Daoy (cell line): ENCODE data around the gene CAPS. TPM values are rescaled to one million over a fixed set of nuclear protein-coding genes. Genes with fewer than 3 reads are reported as not detected.
A peak's percentile ranks its signal among the peaks of the same experiment; 100 is the strongest.
"Not testable (repeated sequence)": the region's sequence is repeated elsewhere in the genome, so short reads cannot be mapped to it uniquely, and the experiment has no call there.

ENCODE experiments used
- DNase-seq: peaks from one replicate; pipeline ENCODE4 v3.0.0-alpha.2; 2015; ENCODE audit warnings: low read depth
- total RNA-seq: library from RNA; depleted of rRNA; stranded (reverse); fragments of >200 nt; shearing (Covaris generic); gene quantifications from 2 replicates; pipeline ENCODE4 v1.2.3, GENCODE V29; 2014; rRNA removed

CAPS gene
- total RNA-seq, result 1.6 and 1.8 TPM in 2 replicates

DNA sequence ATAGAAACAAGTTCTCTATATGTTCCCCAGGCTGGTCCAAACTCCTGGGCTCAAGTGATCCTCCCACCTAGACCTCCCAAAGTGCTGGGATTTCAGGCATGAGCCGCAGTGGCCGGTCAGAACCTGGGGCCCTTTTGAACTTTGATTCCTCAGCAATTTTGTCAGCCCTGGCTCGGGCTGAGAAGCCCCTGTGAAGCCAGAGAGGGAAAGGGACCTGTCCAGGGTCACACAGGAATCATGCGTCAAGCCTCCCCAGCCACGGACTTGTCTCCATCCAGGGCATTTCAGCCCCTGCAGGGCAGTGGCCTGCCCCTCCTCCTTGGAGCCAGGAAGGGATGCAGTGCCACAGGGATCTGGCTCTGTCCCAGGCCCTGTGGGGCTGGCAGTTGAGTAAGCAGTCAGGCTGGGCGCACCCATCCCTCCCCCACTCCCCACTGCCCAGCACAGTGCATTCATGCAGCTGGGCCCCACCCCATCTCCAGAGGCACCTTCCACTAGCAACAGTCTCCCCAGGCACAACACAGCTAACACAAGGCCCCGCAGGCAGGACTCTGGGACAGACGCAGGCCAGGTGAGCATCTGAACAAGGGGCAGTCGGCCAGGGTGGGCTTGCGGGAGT is at the start of gene CAPS:
Gene CAPS (plus strand): TSS at position 516 of the 619 bp plus-strand sequence. CDS start 153 bp downstream, outside the sequence.
- DNase-seq, result peak; percentile 92

DNA sequence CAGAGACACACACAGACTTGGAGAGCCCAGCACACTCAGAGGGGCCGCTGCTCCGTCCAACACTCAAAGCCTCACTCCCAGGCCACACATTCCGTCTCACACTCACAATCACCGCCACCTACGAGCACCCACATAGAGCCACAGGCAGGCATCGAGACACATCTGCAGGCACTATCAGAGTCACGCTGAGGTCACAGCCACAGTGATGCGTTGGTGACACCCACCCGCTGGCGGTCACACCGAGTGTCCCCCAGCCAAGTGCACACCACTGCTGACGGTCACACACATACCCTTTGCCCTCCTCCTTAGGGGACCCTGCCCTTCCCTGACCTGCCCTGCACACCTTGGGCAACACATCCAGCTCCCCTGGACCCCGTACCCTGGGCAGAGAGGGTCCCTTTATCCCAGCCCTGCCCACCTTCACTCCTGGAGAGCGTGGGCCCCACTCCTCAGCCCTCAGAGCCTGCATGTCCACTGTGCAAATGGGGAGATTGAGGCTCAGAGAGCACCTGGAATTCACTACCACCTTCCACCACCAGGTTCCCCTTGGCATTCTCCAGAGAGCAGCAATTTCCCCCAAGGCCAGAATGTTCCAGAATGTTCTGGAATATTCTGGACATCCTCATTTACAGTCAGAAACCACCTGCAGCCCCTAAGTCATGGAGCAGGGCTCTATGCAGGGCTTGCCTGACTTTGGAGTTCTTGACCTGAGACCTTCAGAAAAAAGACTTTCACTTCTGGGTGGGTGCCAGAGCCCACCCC is 49.1 kb upstream of the CAPS start:
- no peak for DNase-seq

DNA sequence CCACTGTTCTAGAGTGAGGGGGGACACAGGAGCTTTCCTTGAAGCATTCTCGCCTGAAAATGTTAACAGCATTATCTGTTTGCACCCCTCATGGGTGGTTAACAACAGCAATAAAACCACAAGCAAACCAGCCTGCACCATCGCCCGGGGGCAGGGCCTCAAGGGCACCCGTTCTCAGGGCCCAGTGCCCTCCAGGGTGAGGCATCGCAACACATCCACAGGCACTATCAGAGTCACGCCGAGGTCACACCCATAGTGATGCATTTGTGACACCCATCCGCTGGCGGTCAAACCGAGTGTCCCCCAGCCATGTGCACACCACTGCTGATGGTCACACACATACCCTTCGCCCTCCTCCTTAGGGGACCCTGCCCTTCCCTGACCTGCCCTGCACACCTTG is 48.3 kb upstream of the CAPS start:
- no peak for DNase-seq

DNA sequence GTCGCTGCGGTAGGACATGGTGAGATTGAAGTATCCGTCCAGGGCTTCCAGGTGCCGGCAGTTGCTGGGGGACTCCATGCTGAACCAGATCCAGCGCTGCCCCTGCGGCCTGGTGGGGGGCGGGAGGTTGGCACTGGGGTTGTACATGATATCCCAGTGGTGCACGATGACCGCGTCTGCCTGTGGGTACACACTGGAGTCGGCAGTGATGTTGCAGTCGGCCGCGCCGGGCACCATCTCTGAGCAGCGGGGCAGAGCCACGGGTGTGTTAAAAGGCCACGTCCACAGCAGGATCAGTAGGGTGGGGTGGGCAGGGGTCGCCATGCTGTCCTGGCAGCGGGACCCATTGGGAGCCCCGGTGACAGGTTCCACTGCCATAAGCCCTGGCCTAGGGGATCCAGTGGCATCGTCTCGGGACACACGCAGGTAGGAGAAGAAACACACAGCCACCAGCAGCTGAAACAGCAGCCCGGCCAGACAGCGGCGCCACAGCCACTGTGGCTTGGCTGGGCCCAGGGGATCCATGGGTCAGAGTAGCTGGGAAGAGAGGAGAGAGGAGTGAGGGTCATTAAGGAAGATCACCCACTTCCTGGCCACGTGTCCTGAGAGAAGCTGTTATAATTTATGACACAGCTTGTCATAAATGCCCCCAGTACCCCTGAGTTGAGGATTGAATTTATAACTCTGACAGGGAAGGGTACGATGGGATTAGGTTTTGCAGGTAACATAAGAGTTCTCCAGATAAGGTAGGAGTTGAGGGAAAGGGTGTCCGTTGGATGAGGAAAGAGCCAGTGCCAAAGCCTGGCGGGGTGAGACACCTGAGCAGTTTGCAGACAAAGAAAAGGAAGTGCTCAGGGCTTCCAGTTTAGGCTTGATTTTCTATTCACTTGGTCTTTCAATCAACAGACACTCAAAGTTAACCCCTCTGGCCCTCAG is 46.6 kb upstream of the CAPS start:
- no peak for DNase-seq

DNA sequence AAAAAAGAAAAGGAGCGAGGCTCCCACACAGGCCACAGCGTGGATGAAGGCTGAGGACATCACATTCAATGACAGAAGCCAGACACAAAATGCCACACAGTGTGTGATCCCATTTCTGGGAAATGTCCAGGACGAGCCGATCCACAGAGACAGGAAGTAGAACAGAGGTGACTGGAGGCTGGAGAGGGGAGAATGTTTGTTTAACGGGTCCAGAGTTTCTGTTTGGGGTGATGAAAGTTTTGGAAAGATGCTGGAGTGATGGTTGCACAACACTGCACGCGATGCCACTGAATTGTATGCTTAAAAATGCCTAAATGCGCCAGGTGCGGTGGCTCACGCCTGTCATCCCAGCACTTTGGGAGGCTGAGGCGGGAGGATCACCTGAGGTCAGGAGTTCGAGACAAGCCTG is 43.1 kb upstream of the CAPS start:
- no peak for DNase-seq

DNA sequence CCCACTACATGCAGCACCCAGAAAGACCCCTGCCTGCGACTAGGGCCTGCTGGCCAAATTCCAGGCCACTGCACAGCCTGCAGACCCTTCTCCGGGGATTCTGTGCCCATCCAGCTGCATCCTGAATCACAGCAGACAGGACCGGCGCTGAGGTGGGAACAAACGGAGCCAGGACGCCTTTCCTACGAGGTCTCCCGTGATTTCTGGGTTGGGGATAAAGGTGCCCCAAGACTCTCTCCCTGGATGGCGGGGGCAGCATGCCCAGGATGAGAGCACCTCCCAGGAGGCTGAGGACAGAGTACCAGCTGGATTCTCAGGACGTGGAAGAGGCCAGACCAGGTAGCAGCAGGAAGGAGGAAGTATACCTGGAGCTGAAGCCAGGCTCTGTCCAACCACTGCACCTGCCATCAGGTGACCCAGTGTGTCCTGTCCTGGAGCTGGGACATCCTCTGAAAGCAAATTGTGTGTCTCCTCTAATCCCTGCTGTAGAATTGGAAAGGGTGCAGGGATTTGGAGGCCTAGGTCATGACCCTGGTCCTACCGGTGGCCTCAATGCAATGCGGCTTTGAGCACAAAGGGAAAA is 40.3 kb upstream of the CAPS start:
- DNase-seq, result no peak

DNA sequence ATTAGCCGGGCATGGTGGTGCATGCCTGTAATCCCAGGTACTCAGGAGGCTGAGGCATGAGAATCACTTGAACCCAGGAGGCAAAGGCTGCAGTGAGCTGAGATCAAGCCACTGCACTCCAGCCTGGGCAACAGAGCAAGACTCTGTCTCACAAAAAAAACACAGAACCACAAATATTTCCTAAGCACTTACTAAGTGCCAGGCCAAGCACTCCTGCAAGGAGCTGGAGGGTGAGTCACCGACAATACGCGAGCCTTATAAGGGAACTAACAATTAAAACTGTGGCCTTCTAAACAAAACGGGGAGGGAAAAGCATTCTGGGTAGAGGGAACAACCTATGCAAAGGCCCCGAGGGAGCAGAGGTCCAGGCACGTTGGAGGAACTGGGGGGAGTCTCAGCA is 39.6 kb upstream of the CAPS start:
- DNase-seq, result peak; percentile 71

DNA sequence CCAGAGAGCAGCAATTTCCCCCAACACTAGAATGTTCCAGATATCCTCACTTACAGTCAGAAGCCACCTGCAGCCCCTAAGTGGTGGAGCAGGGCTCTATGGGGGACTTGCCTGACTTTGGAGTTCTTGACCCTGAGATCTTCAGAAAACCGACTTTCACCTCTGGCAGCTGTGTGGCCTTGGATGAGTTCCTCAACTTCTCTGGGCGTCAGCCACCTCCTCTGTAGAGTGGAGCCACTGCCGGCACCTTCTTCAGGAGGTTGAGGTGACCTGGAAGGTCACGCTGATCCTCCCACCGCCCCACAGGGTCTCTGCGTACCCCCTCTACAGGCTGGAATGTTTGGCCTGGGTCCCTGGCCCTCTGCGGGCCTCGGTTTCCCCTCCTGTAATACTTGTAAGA is 36.6 kb upstream of the CAPS start:
- DNase-seq, result no peak

DNA sequence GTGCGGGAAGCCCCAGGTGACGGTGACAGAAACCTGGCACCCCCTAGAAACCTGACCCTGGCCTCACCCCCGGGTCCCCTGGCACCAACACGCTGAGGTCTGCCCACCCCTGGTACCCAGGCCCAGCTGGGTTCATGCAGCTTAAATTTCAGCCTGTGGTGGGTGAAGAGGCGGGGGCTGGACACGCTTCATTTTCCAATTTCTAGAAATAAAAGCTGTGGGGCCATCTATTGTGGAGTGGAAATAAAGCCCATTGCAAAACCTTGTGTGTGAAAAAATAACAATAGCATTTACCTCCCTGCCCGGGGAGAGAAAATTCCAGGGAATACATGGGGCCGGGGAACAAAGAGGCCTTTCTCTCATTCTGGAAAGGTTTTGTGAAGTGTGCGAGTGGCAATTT is 36.2 kb upstream of the CAPS start:
- no peak for DNase-seq

DNA sequence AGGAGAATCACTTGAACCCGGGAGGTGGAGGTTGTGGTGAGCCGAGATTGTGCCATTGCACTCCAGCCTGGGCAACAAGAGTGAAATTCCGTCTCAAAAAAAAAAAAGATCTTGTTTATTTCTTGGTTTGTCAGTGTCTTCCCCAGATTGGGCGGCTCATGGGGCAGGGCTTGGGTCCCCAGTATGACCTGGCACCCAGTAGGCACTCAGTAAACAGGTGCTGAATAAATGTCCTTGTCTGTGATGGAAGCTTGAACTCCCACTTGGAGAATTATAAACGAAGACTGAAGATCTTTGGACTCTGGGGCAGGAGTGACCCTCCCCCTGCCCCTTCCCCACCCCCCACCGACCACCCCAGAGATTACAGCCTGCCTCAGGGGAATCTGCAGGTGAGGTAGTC is 33.9 kb upstream of the CAPS start:
- no peak for DNase-seq

DNA sequence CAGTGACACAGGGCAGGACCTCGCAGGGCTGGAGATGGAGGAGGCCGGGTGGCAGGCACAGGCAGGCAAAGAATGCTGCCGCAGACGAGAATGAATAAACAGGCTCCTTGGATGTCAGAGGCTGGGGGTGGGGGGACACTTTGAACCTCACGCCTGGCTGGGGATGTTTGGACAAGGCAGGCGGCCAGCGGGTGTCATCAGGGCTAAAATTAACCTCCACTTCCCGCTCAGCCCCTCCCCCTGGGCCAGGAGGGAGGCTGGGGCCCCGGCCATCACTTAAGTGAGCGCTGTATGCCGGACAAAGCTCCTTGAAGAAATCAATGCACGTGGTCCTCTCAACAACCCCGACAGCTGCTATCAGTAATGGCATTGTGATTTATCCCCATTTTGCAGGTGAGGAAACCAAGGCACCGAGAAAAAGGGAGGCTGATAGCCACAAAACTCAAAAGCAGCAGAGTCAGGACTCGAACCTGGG is 33.4 kb upstream of the CAPS start:
- no peak for DNase-seq

DNA sequence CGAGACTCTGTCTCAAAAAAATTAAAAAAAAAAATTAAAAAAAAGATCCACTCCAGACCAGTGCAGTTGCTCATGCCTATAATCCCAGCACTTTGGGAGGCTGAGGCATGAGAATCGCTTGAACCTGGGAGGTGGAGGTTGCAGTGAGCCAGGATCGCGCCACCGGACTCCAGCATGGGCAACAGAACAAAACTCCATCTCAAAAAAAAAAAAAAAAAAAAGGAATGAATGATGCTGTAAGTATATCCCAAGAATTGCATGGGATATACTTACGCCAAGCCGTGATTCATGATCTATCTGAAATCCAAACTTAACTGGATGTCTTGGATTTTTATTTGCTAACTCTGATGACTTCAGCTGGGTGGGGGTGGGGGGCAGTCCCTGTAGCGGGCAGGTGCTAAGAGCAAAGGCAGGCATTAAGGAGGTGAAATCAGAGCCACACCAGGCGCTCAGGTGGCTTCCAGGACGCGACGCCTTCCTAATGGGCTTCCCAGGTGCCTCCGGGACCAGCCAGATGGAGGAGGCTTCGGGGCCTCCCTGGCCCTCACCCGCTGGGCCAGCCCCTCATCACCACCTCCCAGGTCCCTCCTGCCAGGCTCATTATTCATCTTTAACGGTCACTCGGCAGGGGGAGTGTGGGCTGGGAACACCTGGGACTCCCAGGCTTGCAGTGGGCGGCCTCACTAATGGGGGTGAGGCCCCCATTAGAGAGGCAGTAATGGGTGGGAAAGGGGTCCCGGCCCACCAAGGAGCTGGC is 32.3 kb upstream of the CAPS start:
- DNase-seq, result no peak

DNA sequence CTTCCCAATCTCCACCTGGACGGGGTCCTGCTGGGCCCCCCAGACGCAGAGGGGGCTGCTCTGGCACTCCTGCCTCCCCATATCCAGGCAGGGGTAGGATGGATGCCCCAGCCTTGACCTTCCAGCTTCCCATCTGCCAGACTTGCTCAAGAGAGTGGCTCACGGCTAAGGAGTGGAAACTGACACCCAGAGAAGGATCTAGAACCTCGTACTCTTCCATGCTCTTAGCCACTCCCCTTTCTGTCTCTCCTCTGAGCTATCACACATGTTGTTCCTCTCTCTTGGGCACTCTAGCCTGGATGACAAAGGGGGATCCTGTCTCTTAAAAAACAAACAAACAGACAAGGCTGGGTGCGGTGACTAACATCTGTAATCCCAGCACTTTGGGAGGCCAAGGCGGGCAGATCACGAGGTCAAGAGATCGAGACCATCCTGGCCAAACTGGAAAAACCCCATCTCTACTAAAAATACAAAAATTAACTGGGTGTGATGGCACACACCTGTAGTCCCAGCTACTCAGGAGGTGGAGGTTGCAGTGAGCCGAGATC is 31.6 kb upstream of the CAPS start:
- no peak for DNase-seq

DNA sequence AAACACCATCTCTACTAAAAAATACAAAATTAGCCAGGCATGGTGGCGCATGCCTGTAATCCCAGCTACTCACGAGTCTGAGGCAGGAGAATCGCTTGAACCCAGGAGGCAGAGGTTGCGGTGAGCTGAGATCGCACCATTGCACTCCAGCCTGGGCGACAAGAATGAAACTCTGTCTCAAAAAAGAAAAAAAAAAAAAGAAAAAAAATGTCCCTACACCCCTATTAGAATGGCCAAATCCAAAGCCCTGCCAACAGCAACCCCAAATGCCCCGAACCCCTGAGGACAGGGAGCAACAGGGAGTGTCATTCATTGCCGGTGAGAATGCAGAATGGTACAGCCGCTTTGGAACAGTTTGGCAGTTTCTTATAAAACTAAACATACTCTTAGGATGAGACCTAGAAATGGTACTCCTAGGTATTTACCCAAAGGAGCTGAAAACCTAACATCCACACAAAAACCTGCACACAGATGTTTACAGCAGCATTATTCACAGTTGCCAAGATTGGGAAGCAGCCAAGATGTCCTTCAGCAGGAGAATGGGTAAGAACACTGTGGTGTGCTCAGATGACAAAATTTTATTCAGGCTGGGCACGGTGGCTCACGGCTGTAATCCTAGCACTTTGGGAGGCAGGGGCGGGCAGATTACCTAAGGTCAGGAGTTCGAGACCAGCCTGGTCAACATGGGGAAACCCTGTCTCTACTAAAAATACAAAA is 30.7 kb upstream of the CAPS start:
- DNase-seq, result not testable (repeated sequence)

DNA sequence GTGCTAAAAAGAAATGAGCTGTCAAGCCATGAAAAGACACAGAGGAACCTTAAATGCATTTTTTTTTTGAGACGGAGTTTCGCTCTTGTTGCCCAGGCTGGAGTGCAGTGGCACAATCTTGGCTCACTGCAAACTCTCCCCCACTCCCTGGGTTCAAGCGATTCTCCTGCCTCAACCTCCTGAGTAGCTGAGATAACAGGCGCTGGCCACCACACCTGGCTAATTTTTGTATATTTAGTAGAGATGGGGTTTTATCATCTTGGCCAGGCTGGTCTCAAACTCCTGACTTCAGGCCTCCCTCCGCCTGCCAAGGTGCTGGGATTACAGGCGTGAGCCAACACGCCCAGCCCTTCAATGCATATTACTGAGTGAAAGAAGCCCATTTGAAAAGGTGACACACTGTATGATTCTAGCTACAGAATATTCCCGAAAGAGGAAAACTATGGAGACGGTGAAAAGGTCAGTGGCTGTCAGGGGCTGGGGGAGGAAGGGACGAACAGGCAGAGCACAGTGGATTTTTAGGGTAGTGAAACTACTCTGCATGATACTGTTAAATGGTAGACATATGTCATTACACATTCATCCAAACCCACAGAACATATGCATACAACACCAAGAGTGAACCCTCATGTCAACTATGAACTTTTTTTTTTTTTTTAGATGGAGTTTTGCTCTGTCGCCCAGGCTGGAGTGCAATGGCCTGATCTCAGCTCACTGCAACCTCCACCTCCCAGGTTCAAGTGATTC is 29.8 kb upstream of the CAPS start:
- not testable (repeated sequence) for DNase-seq

DNA sequence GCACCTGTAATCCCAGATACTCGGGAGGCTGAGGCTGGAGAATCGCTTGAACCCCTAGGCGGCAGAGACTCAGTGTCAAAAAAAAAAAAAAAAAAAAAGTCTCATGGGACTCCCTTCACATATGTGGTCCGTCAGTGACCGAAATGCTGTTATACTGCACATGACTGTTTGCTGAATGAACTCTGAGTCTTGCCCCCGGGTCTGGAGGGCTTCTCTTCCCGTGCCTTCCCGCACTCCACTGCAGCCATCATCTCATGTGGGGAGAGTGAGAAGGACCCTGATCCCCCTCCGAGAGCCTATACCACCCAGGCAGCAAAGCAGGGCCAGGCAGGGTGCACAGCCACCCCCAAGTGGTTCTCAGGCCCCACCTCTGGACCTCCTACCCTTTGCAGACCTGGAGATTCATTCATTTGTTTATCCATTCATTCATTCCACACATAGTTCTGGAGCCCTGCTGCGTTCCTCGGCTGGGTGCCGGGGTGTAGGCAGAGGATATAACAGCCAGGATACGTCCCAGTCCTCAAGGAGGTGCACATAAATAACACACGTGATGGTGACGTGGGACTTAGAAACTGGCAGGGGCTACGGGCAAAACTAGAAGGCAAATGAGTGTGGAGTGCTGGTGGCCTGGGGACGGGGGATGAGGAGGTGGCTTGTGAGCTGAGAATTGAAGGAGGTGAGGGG is 24.6 kb upstream of the CAPS start:
- no peak for DNase-seq

DNA sequence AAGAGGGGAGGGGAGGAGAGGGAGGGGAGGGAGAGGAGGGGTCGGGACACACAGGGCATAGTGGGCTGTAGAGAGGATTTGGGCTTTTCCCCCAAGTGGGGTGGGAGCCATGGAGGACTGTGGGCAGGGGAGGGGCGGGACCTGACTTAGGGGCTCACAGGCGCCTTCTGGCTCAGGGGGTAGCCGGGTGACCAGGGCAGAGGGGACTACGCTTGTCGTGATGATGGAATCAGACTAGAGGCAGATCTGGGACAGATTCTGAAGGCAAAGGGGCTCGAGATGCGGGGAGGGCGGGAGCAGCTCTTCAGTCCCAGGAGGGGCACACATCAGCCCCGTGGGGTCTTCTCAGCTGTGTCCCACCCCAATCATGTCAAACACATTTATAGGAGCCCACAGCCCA is 24.0 kb upstream of the CAPS start:
- DNase-seq, result no peak

DNA sequence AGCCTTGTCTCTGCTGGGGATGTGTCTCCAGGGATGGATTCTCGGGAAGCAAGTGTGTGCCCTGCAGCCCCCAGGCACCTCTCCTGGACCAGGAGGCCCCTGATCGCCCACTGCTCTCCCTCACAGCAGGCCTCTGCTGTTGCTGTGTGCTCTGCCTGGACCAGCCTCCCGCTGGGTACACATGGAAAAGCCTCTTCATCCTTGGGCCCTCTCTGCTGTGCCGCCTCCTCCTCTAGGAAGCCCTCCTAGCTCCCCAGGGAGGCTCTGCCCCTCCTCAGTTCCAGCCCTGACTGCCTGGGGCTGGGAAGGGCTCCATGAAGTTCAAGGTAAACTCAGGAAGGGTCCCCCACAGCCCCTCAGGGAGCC is 22.5 kb upstream of the CAPS start:
- peak; percentile 11 for DNase-seq
